DND-41 (cell line): ENCODE results near the gene A1BG.

Source experiments
- EZH2 ChIP-seq: IDR thresholded peaks from 3 replicates; pipeline ENCODE4 v1.6.1; 2012; ENCODE audit warnings: borderline replicate concordance, low read depth, mild to moderate bottlenecking, moderate library complexity, low read length, inconsistent platforms; ENCODE audit not compliant: severe bottlenecking
- TF ChIP-seq, protein P1 (sequence below): IDR thresholded peaks from 2 replicates; pipeline ENCODE4 v1.5.1; 2012; ENCODE audit warnings: borderline replicate concordance, low read length, moderate library complexity, mild to moderate bottlenecking; ENCODE audit not compliant: poor library complexity, severe bottlenecking; ENCODE audit errors: extremely low read depth

DNA sequence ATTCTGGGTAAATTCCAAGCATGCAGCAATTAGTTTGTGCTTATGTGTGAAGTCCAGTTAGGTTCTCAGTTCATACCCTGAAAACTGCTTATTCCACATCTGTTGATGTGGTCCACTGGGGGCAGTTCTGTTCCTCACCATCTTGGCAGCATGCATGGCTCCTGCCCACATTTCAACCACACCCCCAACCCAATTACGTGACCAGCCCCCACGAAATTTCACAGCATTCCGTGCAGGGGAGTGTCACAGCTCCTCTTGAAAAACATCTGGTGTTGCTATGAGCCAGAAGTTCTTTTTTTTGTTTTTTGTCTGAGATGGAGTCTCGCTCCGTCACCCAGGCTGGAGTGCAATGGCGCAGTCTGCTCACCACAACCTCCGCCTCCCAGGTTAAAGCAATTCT is 57.2 kb downstream of the A1BG start:
- TF ChIP-seq, protein P1, sequence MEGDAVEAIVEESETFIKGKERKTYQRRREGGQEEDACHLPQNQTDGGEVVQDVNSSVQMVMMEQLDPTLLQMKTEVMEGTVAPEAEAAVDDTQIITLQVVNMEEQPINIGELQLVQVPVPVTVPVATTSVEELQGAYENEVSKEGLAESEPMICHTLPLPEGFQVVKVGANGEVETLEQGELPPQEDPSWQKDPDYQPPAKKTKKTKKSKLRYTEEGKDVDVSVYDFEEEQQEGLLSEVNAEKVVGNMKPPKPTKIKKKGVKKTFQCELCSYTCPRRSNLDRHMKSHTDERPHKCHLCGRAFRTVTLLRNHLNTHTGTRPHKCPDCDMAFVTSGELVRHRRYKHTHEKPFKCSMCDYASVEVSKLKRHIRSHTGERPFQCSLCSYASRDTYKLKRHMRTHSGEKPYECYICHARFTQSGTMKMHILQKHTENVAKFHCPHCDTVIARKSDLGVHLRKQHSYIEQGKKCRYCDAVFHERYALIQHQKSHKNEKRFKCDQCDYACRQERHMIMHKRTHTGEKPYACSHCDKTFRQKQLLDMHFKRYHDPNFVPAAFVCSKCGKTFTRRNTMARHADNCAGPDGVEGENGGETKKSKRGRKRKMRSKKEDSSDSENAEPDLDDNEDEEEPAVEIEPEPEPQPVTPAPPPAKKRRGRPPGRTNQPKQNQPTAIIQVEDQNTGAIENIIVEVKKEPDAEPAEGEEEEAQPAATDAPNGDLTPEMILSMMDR: no peak
- TF ChIP-seq EZH2: no peak
